GM18870 (cell line): Measurements from ENCODE around the gene KNOP1.
"Not testable (repeated sequence)": the region's sequence is repeated elsewhere in the genome, so short reads cannot be mapped to it uniquely, and the experiment has no call there.

ENCODE experiments used
- ATAC-seq: cut with Tn5 transposase; IDR thresholded peaks from one replicate; pipeline ENCODE4 v1.9.1; 2021; ENCODE audit warnings: moderate library complexity; ENCODE audit not compliant: unreplicated experiment

The KNOP1 gene

GRCh38 chr16:19688396-19689024 is 29.5 kb downstream of the KNOP1 start:
- ATAC-seq, result no peak

GRCh38 chr16:19687279-19687678 is 30.7 kb downstream of the KNOP1 start:
- no peak for ATAC-seq

DNA sequence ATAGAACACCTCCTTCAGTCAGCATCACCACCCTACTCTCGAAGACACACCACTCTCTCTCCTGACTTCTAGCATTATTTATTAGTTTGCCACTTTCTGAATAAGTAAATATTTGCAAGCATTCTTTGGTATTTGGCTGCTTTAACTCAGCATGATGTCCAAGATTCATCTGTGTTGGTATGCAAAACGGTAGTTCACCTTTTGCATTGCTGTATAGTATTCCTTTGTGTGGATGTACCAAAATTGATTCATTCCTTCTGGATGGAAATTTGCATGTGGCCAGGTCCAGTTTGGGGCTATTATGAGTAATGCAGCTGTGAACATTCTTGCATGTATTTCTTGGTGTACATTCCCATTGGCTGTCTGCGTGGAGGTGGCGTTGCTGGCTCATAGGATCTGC is 32.9 kb downstream of the KNOP1 start:
- ATAC-seq, result no peak

DNA sequence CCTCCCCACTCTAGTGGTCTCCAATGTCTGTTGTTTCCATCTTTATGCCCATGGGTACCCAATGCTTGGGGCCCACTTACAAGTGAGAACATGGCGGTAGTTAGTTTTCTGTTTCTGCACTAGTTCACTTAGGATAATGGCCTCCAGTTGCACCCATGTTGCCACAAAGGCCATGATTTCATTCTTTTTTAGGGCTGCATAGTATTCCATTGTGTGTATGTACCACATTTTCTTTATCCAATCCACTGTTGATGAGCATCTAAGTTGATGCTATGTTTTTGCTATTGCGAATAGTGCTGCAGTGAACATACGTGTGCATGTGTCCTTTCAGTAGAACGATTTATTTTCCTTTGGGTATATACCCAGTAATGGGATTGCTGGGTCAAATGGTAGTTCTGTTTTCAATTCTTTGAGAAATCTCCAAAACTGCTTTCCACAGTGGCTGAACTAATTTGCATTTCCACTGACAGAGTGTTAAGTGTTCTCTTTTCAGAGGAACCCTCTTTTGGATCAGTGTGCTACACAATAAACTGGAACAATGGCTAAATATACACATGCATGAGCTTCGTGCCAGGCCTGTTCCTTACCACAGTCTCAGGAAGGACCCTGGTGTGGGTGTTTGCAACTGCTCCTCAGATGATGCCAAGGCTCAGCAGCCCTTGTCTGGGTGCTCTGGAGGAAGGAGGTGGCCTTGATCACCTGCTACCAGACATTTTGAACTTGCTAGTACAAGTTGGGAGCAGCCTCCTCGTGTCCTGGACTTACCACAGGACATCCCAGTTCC is 34.4 kb downstream of the KNOP1 start:
- ATAC-seq, result no peak

DNA sequence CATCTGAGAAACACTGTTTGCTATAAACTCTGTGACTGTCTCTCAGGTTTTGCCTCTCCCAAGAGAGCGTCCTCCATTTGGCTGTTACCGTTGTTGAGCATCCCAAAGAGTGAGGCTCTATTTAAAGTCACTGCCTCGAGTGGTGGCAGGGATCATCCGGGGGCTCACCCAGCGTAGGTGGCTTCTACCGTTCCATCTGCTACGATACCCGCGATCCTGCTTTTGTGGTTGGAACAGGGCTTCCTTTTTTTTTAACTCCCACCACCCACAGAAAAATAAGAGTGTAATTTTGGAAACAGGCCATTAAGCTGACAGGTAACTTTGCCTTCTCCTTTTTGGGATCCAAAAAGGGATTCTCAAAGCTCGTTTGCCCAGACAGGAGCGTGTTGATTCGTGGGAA is 36.4 kb downstream of the KNOP1 start:
- no peak for ATAC-seq

DNA sequence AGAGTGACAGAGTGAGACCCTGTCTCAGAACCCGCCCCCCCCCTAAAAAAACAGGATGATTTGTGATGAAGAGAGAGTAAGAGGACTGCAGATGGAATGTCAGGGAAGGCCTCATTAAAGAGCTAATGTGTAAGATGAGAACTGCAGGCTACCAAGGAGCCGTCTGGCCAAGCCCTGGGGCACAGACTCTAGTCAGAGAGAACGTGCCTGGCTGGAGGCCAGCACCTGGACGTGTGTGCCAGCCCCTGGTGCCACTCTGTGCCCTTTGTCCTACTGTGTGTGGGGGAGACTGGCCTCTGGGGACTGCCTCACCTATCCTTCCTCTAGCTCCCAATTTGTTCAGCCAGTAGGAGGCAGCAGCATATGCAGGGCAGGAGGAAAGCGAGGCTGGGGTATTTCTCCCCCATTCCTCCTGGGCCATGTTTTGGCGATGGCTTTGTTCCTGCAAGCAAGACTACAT is 37.1 kb downstream of the KNOP1 start:
- ATAC-seq, result no peak

- not testable (repeated sequence) for ATAC-seq
Measured at GRCh38 chr16:19679281-19679680, 38.7 kb downstream of the KNOP1 start.

GRCh38 chr16:19678804-19679203 is 39.2 kb downstream of the KNOP1 start:
- ATAC-seq, result no peak

GRCh38 chr16:19677402-19677801 is 40.6 kb downstream of the KNOP1 start:
- no peak for ATAC-seq

DNA sequence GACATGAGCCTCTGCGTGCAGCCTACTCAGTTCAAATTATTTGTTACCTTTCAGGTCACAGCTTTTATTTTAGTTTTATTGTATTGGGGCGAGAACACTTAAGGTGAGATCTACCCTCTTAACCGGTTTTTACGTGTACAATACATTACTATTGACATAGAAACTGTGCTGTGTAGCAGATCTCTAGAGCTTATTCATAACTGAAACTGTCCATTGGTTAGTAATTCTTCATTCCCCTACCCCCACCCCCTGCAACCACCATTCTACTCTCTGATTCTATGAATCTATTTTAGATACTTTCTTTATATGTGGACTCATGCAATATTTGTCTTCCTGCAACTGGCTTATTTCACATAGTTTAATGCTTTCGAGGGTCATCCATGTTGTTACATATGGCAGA is 43.5 kb downstream of the KNOP1 start:
- no peak for ATAC-seq

GRCh38 chr16:19672378-19672777 is 45.6 kb downstream of the KNOP1 start:
- ATAC-seq, result no peak

DNA sequence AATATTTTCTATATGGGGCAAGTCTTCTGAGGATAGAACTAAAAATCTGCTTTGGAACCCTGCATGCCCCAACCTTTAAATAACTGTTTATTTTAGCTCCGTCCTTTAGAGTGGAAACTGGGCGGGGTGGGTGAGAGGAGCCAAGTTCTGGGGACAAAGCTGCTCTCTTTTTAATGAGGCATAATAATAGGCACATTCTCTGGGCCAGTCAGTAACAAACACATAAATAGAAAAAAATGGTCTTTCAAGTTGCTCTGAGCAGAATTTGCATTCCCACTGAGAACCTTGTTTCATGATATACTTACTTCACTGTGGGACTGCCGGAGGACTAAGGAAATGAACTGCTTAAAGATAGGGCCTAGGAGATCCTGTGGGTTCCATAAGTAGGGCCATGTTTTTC is 51.5 kb downstream of the KNOP1 start:
- ATAC-seq, result no peak

DNA sequence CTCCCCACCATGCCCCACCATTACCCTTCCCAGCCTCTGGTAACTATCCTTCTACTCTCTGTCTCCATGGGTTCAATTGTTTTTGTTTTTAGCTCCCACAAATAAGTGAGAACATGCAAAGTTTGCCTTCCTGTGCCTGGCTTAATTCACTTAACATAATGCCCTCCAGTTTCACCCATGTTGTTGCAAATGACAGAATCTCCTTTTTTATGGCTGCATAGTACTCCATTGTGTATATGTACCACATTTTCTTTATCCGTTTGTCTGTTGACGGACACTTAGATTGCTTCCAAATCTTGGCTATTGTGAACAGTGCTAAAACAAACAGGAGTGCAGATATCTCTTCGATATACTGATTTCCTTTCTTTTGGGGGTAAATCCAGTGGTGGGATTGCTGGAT is 52.7 kb downstream of the KNOP1 start:
- ATAC-seq, result not testable (repeated sequence)

GRCh38 chr16:19664166-19664565 is 53.9 kb downstream of the KNOP1 start:
- ATAC-seq, result no peak

GRCh38 chr16:19662351-19662750 is 55.7 kb downstream of the KNOP1 start:
- no peak for ATAC-seq

GRCh38 chr16:19660432-19660831 is 57.6 kb downstream of the KNOP1 start:
- no peak for ATAC-seq

- no peak for ATAC-seq
Measured at GRCh38 chr16:19659554-19659953, 58.5 kb downstream of the KNOP1 start.

- ATAC-seq, result no peak
Measured at GRCh38 chr16:19657831-19658230, 60.2 kb downstream of the KNOP1 start.

DNA sequence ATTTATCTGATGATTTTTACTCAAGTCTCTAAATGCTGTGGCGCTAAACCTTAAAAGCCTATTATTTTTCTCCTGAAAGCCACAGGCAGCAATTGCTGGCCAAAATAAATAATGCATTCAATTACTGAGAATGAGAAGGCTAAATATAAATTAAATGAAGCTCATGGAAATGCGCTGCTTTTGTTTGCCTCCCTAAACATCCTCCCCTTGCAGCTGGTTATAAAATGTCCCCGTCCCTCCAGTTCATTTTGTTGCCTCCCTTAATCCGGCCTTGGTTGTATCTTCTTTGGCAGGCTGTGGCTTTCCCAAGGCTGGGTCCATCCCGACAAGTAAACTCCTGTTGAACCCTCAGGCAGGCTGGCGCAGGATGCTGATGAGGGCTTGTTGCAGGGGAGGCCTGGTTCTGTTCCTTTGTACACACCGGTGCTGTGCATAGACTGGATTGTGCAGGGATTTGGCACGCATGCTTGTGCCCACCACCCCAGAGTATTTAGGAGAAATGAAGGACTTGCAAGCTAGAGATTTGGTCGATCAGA is 62.7 kb downstream of the KNOP1 start:
- no peak for ATAC-seq

DNA sequence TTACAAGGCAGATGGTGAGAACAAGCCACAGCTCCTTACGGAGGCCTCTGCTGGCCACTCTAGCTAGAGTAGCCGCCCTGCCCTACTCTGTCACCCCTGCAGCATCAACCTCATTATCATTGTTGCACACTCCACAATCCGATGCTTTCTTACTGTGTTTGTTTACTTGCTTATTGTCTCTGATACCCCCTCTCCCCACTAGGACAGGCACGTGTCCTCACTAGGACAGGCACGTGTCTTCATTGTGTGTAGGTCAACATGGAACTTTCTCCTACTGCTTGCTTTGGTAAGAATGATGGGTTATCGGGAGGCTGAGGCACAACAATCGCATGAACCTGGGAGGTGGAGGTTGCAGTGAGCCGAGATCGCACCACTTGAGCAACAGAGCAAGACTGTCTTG is 63.9 kb downstream of the KNOP1 start:
- no peak for ATAC-seq
